SK-N-SH treated with all-trans-retinoic acid at 6 μM for 48 hours (cell line): ENCODE data around the gene MOXD1.

Experiments
- ATAC-seq: fragments of 200-7000 bp; cut with Tn5 transposase; 3 replicates; pipeline ENCODE4 v1.9.1; 2020; ENCODE audit warnings: mild to moderate bottlenecking, moderate library complexity
- ARNTL ChIP-seq: fragments of 450-650 bp; formaldehyde crosslinking; IDR thresholded peaks from 2 replicates; pipeline ENCODE4 v1.5.0; 2020; ENCODE audit warnings: low read depth, mild to moderate bottlenecking, moderate library complexity, borderline replicate concordance
- BACH2 ChIP-seq: fragments of 250-450 bp; sonication (Bioruptor Pico); IDR thresholded peaks from 2 replicates; pipeline ENCODE4 v1.9.0; 2021; ENCODE audit warnings: mild to moderate bottlenecking, borderline replicate concordance
- CSDC2 ChIP-seq: fragments of 250-450 bp; sonication (Bioruptor Pico); IDR thresholded peaks from 2 replicates; pipeline ENCODE4 v1.5.0; 2020; ENCODE audit warnings: mild to moderate bottlenecking, moderate library complexity
- CSRNP3 ChIP-seq: fragments of 250-450 bp; sonication (Bioruptor Pico); IDR thresholded peaks from 2 replicates; pipeline ENCODE4 v1.5.1; 2021; ENCODE audit warnings: mild to moderate bottlenecking, moderate library complexity
- ESRRG ChIP-seq: fragments of 250-450 bp; sonication (Bioruptor Pico); IDR thresholded peaks from 2 replicates; pipeline ENCODE4 v1.6.1; 2021; ENCODE audit warnings: mild to moderate bottlenecking
- GLIS3 ChIP-seq: fragments of 250-450 bp; sonication (Bioruptor Pico); IDR thresholded peaks from 2 replicates; pipeline ENCODE4 v1.5.0; 2020; ENCODE audit warnings: mild to moderate bottlenecking, moderate library complexity
- OSR1 ChIP-seq: fragments of 250-450 bp; sonication (Bioruptor Pico); IDR thresholded peaks from 2 replicates; pipeline ENCODE4 v1.8.0; 2022; ENCODE audit warnings: moderate library complexity, mild to moderate bottlenecking, inconsistent platforms
- RARB ChIP-seq: fragments of 250-450 bp; sonication (Bioruptor Pico); IDR thresholded peaks from 2 replicates; pipeline ENCODE4 v1.8.0; 2021; ENCODE audit warnings: mild to moderate bottlenecking, moderate library complexity
- TCF4 ChIP-seq: fragments of 250-450 bp; sonication (Bioruptor Pico); IDR thresholded peaks from 2 replicates; pipeline ENCODE4 v1.8.0; 2021; ENCODE audit warnings: mild to moderate bottlenecking, moderate library complexity, borderline replicate concordance
- ZC3H10 ChIP-seq: fragments of 250-450 bp; sonication (Bioruptor Pico); IDR thresholded peaks from 2 replicates; pipeline ENCODE4 v1.5.1; 2021; ENCODE audit warnings: mild to moderate bottlenecking, moderate library complexity
- ZFP3 ChIP-seq: fragments of 250-450 bp; sonication (Bioruptor Pico); IDR thresholded peaks from 2 replicates; pipeline ENCODE4 v1.5.0; 2020; ENCODE audit warnings: mild to moderate bottlenecking, moderate library complexity
- ZFP30 ChIP-seq: fragments of 450-650 bp; formaldehyde crosslinking; IDR thresholded peaks from 2 replicates; pipeline ENCODE4 v1.5.0; 2022; ENCODE audit warnings: mild to moderate bottlenecking, moderate library complexity
- ZNF565 ChIP-seq: fragments of 450-650 bp; formaldehyde crosslinking; conservative IDR thresholded peaks from 2 replicates; pipeline ENCODE4 v1.5.0; 2020; ENCODE audit warnings: low read depth, mild to moderate bottlenecking, moderate library complexity
- ZNF70 ChIP-seq: fragments of 450-650 bp; formaldehyde crosslinking; IDR thresholded peaks from 2 replicates; pipeline ENCODE4 v1.5.0; 2020; ENCODE audit warnings: mild to moderate bottlenecking, moderate library complexity
- ZNF8 ChIP-seq: fragments of 450-650 bp; formaldehyde crosslinking; IDR thresholded peaks from 2 replicates; pipeline ENCODE4 v1.5.0; 2020; ENCODE audit warnings: mild to moderate bottlenecking, moderate library complexity
- TF ChIP-seq, protein P1 (sequence below): fragments of 250-450 bp; sonication (Bioruptor Pico); IDR thresholded peaks from 2 replicates; pipeline ENCODE4 v1.5.0; 2020; ENCODE audit warnings: mild to moderate bottlenecking, moderate library complexity
- TF ChIP-seq, protein P2 (sequence below): fragments of 250-450 bp; sonication (Bioruptor Pico); IDR thresholded peaks from 2 replicates; pipeline ENCODE4 v1.5.1; 2020; ENCODE audit warnings: low read depth, mild to moderate bottlenecking, moderate library complexity
- TF ChIP-seq, protein P3 (sequence below): fragments of 250-450 bp; sonication (Bioruptor Pico); IDR thresholded peaks from 2 replicates; pipeline ENCODE4 v1.8.0; 2021; ENCODE audit warnings: low read depth, mild to moderate bottlenecking, moderate library complexity, borderline replicate concordance

The MOXD1 gene

DNA sequence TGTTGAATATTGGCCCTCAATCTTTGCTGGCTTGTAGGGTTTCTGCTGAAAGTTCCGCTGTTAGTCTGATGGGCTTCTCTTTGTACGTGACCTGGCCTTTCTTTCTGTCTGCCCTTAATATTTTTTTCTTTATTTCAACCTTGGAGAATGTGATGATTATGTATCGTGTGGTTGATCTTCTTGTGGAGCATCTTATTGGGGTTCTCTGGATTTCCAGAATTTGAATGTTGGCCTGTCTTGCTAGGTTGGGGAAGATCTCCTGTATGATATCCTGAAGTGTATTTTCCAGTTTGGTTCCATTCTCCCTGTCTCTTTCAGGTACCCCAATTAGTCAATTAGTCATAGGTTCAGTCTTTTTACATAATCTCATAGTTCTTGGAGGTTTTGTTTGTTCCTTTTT, 22.6 kb upstream of the MOXD1 start:
- TF ChIP-seq ZNF565 (CRISPR knock-in tag) (no peak), OSR1 (CRISPR knock-in tag) (no peak), CSDC2 (CRISPR knock-in tag) (no peak), ZFP30 (CRISPR knock-in tag) (no peak), RARB (CRISPR knock-in tag) (no peak), TCF4 (CRISPR knock-in tag) (no peak)
- TF ChIP-seq, protein P1, sequence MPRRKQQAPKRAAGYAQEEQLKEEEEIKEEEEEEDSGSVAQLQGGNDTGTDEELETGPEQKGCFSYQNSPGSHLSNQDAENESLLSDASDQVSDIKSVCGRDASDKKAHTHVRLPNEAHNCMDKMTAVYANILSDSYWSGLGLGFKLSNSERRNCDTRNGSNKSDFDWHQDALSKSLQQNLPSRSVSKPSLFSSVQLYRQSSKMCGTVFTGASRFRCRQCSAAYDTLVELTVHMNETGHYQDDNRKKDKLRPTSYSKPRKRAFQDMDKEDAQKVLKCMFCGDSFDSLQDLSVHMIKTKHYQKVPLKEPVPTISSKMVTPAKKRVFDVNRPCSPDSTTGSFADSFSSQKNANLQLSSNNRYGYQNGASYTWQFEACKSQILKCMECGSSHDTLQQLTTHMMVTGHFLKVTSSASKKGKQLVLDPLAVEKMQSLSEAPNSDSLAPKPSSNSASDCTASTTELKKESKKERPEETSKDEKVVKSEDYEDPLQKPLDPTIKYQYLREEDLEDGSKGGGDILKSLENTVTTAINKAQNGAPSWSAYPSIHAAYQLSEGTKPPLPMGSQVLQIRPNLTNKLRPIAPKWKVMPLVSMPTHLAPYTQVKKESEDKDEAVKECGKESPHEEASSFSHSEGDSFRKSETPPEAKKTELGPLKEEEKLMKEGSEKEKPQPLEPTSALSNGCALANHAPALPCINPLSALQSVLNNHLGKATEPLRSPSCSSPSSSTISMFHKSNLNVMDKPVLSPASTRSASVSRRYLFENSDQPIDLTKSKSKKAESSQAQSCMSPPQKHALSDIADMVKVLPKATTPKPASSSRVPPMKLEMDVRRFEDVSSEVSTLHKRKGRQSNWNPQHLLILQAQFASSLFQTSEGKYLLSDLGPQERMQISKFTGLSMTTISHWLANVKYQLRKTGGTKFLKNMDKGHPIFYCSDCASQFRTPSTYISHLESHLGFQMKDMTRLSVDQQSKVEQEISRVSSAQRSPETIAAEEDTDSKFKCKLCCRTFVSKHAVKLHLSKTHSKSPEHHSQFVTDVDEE (CRISPR knock-in tag): no peak
- TF ChIP-seq, protein P2, sequence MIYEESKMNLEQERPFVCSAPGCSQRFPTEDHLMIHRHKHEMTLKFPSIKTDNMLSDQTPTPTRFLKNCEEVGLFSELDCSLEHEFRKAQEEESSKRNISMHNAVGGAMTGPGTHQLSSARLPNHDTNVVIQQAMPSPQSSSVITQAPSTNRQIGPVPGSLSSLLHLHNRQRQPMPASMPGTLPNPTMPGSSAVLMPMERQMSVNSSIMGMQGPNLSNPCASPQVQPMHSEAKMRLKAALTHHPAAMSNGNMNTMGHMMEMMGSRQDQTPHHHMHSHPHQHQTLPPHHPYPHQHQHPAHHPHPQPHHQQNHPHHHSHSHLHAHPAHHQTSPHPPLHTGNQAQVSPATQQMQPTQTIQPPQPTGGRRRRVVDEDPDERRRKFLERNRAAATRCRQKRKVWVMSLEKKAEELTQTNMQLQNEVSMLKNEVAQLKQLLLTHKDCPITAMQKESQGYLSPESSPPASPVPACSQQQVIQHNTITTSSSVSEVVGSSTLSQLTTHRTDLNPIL (CRISPR knock-in tag): no peak
- ATAC-seq: no peak

- TF ChIP-seq ESRRG (CRISPR knock-in tag) (no peak), ZNF565 (CRISPR knock-in tag) (no peak), TCF4 (CRISPR knock-in tag) (no peak), ZNF70 (CRISPR knock-in tag) (no peak), CSRNP3 (CRISPR knock-in tag) (no peak), ZNF8 (CRISPR knock-in tag) (no peak), ZC3H10 (CRISPR knock-in tag) (no peak), CSDC2 (CRISPR knock-in tag) (no peak), GLIS3 (no peak), BACH2 (CRISPR knock-in tag) (no peak), OSR1 (CRISPR knock-in tag) (no peak), ZFP3 (CRISPR knock-in tag) (no peak), ZFP30 (CRISPR knock-in tag) (no peak), ARNTL (CRISPR knock-in tag) (no peak)
- TF ChIP-seq, protein P3, sequence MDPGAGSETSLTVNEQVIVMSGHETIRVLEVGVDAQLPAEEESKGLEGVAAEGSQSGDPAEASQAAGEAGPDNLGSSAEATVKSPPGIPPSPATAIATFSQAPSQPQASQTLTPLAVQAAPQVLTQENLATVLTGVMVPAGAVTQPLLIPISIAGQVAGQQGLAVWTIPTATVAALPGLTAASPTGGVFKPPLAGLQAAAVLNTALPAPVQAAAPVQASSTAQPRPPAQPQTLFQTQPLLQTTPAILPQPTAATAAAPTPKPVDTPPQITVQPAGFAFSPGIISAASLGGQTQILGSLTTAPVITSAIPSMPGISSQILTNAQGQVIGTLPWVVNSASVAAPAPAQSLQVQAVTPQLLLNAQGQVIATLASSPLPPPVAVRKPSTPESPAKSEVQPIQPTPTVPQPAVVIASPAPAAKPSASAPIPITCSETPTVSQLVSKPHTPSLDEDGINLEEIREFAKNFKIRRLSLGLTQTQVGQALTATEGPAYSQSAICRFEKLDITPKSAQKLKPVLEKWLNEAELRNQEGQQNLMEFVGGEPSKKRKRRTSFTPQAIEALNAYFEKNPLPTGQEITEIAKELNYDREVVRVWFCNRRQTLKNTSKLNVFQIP (CRISPR knock-in tag): no peak
- TF ChIP-seq, protein P1 (CRISPR knock-in tag): no peak
- TF ChIP-seq, protein P2 (CRISPR knock-in tag): no peak
- ATAC-seq: no peak
Observed at GRCh38 chr6:132418235-132418965, 17.1 kb upstream of the MOXD1 start.
